NCI-H524 treated with DMSO at 0.1 percent for 48 hours (cell line): Measurements from ENCODE around the gene AP2S1.
A peak's percentile ranks its signal among the peaks of the same experiment; 100 is the strongest.
"Not testable (repeated sequence)": the region's sequence is repeated elsewhere in the genome, so short reads cannot be mapped to it uniquely, and the experiment has no call there.

Experiments used
- DNase-seq: peaks from one replicate; lab custom pipeline; 2025; lab: John Stamatoyannopoulos, UW

AP2S1 gene

DNA sequence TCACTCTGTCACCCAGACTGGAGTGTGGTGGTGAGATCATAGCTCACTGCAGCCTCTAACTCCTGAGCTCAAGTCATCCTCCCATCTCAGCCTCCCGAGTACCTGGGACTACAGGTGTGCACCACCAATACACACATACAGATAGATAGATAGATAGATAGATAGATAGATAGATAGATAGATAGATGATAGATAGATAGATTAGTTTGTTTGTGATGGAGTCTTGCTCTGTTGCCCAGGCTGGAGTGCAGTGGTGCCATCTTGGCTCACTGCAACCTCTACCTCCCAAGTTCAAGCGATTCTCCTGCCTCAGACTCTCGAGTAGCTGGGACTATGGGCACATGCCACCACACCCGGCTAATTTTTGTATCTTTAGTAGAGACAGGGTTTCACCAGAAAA, 46.2 kb downstream of the AP2S1 start:
- not testable (repeated sequence) for DNase-seq

DNA sequence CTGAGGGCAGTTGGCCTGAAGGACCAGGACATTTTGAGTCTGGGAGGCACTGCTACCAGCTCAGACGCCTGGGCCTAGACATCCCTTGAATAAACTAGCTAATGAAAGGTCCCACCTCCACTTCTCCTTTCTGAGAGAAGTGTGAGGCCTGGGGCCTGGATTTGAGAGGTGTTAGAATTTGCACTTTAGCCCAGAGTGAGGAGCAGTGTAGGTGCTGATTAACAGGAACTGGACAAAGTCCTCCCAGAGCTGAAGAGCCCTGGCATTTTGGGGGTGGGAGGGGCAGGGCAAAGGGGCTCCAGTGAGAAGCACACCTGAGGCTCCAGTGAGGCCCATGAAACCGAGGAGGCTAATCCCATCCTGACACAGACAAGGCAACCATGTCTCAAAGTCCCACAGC, 47.1 kb downstream of the AP2S1 start:
- DNase-seq, result no peak

DNA sequence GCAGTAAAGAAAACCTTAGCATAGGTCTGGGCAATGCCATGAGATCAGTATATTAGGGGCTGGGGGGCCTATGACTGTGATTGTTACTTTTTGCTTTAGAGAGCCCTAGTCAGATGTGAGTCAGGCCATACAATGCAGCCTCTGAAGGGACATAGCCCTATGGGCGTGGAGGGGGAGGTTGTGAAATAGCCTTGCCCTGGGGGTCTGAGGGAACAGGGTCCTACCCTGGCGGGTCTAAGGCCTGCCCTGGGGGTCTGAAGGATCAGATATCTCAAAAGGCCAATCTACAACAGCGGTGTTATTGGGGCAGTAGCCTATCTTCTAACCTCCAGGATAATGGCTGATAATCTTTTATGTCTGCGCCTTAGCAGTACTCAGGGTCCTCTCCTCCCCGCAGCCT, 48.5 kb downstream of the AP2S1 start:
- DNase-seq, result no peak

DNA sequence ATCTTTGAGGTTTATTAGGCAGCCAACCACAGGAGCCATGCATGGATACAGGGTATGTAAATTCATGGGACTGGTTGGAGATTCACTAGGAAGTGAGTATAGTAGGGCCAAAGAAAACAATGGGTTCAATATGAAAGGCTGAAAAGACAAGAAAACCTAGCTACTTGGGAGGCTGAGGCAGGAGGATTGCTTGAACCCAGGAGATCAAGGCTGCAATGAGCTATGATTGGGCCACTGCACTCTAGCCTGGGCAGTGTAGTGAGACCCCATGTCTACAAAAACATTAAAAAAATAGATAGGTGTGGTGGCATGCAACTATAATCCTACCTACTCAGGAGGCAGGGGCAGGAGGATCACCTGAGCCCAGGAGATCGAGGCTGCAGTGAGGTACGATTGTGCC, 51.9 kb downstream of the AP2S1 start:
- DNase-seq, result no peak

DNA sequence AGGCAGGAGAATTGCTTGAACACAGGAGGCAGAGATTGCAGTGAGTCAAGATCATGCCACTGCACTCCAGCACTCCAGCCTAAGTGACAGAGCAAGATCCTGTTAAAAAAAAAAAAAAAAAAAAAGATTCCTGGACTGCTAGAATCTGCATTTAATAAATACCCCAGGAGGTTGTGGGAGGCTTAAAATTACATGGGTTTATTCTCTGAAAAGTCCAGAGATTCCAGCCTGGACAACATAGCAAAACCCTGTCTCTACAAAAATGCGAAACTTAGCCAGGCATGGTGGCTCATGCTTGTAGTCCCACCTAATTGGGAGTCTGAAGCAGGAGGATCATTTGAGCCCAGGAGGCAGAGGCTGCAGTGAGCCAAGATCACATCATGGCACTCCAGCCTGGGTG, 52.8 kb downstream of the AP2S1 start:
- no peak for DNase-seq

DNA sequence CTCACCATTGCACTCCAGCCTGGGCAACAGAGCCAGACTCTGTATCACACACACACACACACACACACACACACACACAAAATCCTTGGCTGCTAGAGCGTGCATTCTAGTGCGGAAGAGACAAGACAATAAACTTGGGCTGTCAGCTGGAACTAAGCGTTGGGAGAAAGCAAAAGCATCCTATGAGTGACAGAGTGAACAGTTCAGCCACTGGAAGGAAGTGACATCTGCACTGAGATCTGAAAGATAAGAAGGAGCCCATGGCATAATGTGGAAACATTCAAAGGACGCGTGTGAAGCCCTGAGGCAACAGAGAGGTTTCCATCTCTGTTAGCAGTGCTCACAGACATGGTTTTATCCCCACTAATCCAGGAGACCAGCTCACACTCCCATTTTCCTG, 58.7 kb downstream of the AP2S1 start:
- no peak for DNase-seq

DNA sequence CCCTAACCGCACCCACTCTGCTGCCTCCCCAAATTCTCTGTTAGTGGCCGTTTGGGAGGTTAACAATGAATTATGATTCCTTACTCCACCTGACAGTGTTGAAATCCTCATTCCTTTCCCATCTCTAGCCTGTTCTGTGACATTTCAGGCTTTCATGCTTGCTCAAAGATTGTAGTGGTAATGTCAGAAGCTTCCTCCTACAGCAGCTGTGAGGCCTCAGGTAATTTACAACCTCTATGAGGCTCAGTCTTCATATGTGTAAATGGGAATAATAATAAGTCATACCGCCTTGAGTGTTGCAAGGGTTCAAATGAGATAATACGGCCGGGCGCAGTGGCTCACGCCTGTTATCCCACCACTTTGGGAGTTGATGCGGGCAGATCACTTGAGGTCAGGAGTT, 61.3 kb downstream of the AP2S1 start:
- DNase-seq, result no peak

DNA sequence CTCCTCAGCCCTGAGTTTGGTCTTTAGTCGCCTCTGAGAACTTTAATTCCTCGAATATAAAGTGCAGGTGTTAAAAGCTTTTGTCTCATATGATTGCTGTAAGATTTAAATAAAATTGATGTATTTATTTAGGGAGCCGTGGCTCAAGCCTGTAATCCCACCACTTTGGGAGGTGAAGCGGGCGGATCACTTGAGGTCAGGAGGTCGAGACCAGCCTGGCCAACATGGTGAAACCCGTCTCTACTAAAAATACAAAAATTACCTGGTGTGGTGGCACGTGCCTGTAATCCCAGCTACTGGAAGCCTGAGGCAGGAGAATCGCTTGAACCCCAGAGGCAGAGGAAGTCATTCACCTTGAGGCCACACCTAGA, 61.7 kb downstream of the AP2S1 start:
- no peak for DNase-seq

DNA sequence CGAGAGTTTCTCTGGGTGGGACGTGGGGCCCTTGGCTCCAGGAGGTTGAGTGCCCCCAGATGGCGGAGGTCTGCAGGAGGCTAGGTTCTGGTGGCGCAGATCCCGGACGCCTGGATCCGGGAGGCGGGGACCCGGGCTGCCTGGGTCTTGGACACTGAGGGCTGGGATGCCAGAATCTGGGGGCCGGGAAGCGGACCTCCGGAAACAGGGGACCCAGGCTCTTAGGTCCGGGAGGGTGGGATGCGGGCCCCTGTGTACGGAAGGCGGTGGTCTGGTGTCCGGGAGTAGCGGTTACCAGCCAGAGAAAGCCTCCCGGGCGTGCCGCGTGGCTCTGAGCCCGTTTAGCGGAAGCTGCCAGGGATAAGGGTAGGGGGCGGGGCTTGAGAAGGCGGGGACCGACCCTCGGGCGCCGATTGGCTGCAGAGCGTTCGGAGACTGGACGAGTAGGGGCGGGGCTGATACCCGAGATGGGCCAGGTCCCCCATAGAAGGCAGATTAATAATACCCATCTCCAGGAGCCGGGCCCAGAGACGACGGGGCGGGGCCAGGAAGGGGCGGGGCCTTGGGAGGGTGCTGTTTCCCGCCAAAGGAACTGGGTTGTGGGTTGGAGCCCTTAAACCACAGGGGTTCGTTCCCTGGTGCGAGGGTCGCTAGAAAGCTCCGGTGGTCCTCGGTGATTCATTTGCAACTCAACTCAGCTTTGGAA, 62.2 kb downstream of the AP2S1 start, which contains the start of gene SLC1A5:
Gene SLC1A5, minus strand, starts transcription at position 333 of the 706 bp plus-strand sequence. CDS start 629 bp downstream, outside the sequence.
- peak; percentile 76 for DNase-seq
